ENCODE measurements around the gene PLOD3. TPM values are rescaled to one million over a fixed set of nuclear protein-coding genes. Genes with fewer than 3 reads are reported as not detected.

The PLOD3 gene
- total and polyA plus RNA-seq, 7 donors = 12.9 to 45.4 (median 19.1) TPM

DNA sequence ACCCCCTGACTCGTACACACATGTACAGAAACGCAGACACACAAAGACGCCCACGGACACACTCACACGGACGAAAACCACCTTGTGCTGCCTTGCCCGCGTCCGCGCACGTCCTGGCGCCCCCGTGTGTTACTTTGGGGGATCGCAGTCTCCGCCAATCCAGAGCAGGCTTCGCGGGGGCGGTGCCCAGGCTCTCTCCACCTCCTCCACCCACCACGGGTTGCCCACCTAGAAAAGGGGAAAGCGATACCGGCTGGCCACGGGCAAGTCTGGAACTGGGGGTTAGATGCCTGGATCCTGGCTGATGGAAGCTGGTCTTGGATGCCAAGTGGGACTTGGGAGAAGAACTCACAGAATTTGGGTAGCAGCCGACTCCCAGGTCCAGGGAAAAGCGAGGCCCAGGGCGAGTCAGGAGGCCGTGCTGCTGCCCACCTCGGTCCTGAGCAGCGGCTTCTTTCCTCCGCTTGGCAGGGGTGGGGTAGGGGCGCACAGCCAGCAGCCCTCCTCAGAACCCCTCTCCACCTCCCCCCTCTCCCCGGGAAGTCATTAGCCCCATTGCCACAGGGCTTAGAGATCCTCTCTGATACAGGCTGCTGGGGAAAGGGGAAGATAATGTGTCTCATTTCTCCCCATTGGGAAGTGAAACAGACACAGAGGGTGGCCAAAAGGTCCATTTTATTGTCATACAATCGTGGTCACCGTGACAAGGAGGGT, 47.4 kb downstream of the PLOD3 start:
- H3K4me1 ChIP-seq = peaks cover 17% of the 10 kb centered on the region
- 1 to 2% (median 1%) methylated on average over 31 to 33 of the region's 33 CpGs for WGBS, 3 donors
- no peak overlapping the region for H3K4me3 ChIP-seq
- ATAC-seq = peak in 3 of 4 donors; percentile 50 to 67 (median 65)
- no peaks in the 10 kb centered on the region for H3K9me3 ChIP-seq
- DNase-seq = peak; percentile 72 to 80
- intact Hi-C loops (cut with DNase I) = loop anchor here in 1 of 2 donors (2.0 kb wide), 1 partner anchor 27 kb away; no protein-coding TSS in a partner anchor
- no peaks in the 10 kb centered on the region for H3K36me3 ChIP-seq (ENCODE audit: insufficient read depth in 1 of 2, low read depth in 1 of 2)
- TF ChIP-seq, protein P1, sequence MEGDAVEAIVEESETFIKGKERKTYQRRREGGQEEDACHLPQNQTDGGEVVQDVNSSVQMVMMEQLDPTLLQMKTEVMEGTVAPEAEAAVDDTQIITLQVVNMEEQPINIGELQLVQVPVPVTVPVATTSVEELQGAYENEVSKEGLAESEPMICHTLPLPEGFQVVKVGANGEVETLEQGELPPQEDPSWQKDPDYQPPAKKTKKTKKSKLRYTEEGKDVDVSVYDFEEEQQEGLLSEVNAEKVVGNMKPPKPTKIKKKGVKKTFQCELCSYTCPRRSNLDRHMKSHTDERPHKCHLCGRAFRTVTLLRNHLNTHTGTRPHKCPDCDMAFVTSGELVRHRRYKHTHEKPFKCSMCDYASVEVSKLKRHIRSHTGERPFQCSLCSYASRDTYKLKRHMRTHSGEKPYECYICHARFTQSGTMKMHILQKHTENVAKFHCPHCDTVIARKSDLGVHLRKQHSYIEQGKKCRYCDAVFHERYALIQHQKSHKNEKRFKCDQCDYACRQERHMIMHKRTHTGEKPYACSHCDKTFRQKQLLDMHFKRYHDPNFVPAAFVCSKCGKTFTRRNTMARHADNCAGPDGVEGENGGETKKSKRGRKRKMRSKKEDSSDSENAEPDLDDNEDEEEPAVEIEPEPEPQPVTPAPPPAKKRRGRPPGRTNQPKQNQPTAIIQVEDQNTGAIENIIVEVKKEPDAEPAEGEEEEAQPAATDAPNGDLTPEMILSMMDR (IDR thresholded peaks at IDR 0.05) = peak; percentile 69
- peaks cover 0 to 98% (median 61%) of the 10 kb centered on the region in 3 donors for H3K27me3 ChIP-seq (ENCODE audit: insufficient read depth in 3 of 3, low read length in 2 of 3)
- no peak overlapping the region for H3K27ac ChIP-seq

DNA sequence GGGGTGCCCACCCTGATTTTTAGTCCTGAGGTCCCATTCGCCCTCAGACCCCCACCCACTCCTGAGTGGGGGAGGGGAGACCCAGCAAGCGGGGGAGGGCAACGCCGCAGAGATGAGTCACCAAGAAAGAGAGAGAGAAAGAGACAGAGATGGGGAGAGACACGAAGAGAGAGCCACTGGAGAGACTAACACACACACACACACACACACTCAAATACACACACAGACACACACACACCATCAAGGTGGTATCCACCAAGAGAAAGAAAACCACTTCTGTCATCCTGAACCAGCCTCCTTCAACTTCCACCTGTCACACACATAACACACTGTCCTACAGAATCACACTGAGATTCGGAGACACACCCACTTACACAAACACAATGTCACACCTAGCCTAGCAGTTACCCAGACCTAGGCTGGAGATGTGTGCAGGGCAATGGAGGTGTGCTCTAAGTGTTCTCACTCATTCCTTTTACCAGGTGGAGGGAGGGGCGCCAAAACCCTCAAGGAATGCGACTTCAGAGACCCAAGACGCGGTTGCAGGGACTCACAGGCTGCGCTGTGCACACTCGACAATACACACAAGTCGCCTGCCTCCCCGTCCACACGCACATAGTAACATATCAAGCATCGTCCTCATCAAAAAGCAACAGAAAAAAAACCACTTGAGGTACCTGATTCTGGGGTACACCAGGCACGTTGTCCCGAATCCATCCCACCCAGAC, 48.1 kb downstream of the PLOD3 start:
- ATAC-seq (no peak), DNase-seq (no peak)
- no peaks in the 10 kb centered on the region for H3K36me3 ChIP-seq (ENCODE audit: insufficient read depth in 1 of 2, low read depth in 1 of 2)
- intact Hi-C loops (cut with DNase I) = loop anchor here in 1 of 2 donors (2.0 kb wide), 1 partner anchor 26 kb away; no protein-coding TSS in a partner anchor
- 1 to 3% (median 2%) methylated on average over 18 of the region's 18 CpGs for WGBS, 3 donors
- H3K4me3 ChIP-seq = no peak overlapping the region
- H3K27me3 ChIP-seq (ENCODE audit: insufficient read depth in 3 of 3, low read length in 2 of 3) = peaks cover 0 to 98% (median 65%) of the 10 kb centered on the region in 3 donors
- H3K9me3 ChIP-seq = no peaks in the 10 kb centered on the region
- TF ChIP-seq, protein P1 (IDR thresholded peaks at IDR 0.05) = no peak
- no peak overlapping the region for H3K27ac ChIP-seq
- H3K4me1 ChIP-seq = peaks cover 17% of the 10 kb centered on the region

DNA sequence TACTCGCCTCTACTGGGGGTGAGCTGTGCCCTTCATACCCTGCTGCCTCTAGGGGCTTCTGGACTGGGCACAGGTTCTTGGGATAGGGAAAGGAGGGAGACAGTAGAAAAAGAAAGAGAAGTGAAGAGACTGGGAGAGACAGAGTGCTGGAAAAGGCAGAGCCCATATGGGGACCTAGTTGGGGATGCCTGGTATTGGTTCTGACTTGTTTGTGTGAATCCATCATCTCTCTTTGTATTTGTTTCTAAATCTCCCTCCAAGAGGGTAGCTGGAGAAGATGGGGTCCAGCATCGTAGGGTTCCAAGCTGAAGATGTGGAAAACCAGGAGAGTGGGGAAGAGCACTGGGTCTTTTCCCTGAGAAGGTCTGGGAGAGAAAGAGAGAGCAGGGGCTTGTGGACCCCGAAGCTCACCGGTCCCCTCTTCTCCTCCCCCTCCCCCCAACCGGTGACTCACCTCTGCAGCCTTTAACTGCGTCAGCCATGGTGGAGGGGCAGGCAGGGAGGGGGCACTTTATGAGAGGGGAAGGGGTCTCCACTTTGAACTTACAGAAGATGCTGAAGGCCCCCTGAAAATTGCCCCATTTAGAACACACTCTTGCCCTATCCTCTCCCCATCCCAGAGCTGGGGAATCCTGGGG, 48.9 kb downstream of the PLOD3 start:
- H3K4me1 ChIP-seq = peaks cover 19% of the 10 kb centered on the region
- no peak for ATAC-seq

DNA sequence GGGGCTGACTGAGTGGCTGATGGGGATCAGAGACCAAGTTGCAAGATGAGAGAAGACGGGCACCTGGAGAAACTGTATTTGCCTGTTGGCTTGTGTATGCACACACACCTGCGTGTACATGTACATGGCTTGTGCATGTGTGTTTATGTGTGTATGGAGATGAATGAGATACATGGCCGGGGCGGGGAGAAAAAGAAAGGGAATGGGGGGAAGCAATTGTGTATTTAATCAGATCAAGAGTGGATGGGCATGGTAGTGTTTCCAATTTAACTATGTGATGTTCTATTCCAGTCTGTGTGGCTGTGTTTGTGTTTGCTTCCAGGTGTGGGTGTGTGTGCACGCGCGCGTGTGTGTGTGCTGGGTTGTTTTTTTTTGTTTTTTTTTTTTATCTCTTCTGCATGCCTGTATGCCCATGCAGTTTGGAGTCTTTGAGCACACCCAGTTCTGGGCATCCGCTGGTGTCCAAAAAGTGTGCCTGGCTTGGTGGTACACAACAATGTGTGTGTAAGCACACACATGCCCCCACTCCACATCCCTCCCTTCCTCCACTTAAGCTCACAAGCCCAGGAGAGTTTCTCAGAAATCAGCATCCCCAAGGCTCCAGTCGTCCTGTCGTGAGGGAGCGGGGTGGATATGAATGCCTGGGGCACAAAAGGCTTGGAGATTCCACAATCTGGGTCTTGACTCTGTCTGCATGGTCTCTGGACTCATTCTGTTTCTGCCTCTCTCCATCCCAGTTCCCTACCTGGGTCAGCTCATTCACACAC, 49.6 kb downstream of the PLOD3 start:
- intact Hi-C loops (cut with DNase I) = loop anchor here in 1 of 2 donors (2.0 kb wide), 1 partner anchor 25 kb away; no protein-coding TSS in a partner anchor

More for the DNA sequence above, 48.9 kb downstream of the PLOD3 start:
- intact Hi-C loops (cut with DNase I) = loop anchor here in 1 of 2 donors (2.0 kb wide), 1 partner anchor 26 kb away; no protein-coding TSS in a partner anchor
- no peak for DNase-seq
- 0 to 7% (median 1%) methylated on average over 4 to 6 of the region's 6 CpGs for WGBS, 3 donors
- TF ChIP-seq, protein P1 (IDR thresholded peaks at IDR 0.05) = no peak
- Histone ChIP-seq H3K27ac (no peak overlapping the region), H3K27me3 (ENCODE audit: insufficient read depth in 3 of 3, low read length in 2 of 3) (peaks cover 0 to 98% (median 66%) of the 10 kb centered on the region in 3 donors), H3K36me3 (ENCODE audit: insufficient read depth in 1 of 2, low read depth in 1 of 2) (no peaks in the 10 kb centered on the region), H3K9me3 (no peaks in the 10 kb centered on the region), H3K4me3 (no peak overlapping the region)

More for the DNA sequence above, 49.6 kb downstream of the PLOD3 start:
- no peak for DNase-seq
- ATAC-seq = no peak
- Histone ChIP-seq H3K4me3 (no peak overlapping the region), H3K9me3 (no peaks in the 10 kb centered on the region), H3K27ac (no peak overlapping the region), H3K4me1 (peaks cover 12% of the 10 kb centered on the region), H3K27me3 (ENCODE audit: insufficient read depth in 3 of 3, low read length in 2 of 3) (peaks cover 0 to 96% (median 62%) of the 10 kb centered on the region in 3 donors), H3K36me3 (ENCODE audit: insufficient read depth in 1 of 2, low read depth in 1 of 2) (no peaks in the 10 kb centered on the region)
- 2 to 4% (median 3%) methylated on average over 12 of the region's 12 CpGs for WGBS, 3 donors
- TF ChIP-seq, protein P1 (IDR thresholded peaks at IDR 0.05) = no peak
